PC-3 (cell line): ENCODE measurements around the gene ULK4. TPM values are rescaled to one million over a fixed set of nuclear protein-coding genes. Genes with fewer than 3 reads are reported as not detected.

Experiments used
- ATAC-seq: fragments of 200-7000 bp; cut with Tn5 transposase; 2 replicates; pipeline ENCODE4 v1.9.1; 2020; ENCODE audit warnings: mild to moderate bottlenecking, moderate library complexity
- BruUV-seq: library from RNA; stranded (reverse); fragments of 400-500 nt; replicated peaks from 2 replicates; lab custom pipeline; 2021; lab: Mats Ljungman, UMichigan
- CTCF ChIA-PET: fragments of 300-600 bp; sonication (Branson Sonifier 250); formaldehyde crosslinking; loops from one replicate; lab custom pipeline; 2022; ENCODE audit warnings: antibody characterized with exemption; lab: Charles Lee
- POLR2A ChIA-PET: fragments of 300-600 bp; sonication (Branson Sonifier 250); formaldehyde crosslinking; loops from one replicate; lab custom pipeline; 2022; ENCODE audit warnings: antibody characterized with exemption; ENCODE audit not compliant: unreplicated experiment; lab: Charles Lee
- DNase-seq: peaks from one replicate; pipeline ENCODE4 v3.0.0-alpha.2; 2015
- H2AFZ ChIP-seq: fragments of 300-600 bp; sonication (generic); 2 replicates; pipeline ENCODE4 v1.6.0; 2016; ENCODE audit warnings: antibody characterized with exemption, low read length
- H3F3A ChIP-seq: fragments of 300-600 bp; sonication (generic); one replicate; pipeline ENCODE4 v1.6.0; 2017; ENCODE audit warnings: antibody characterized with exemption, low read length, control low read depth, mild to moderate bottlenecking; ENCODE audit not compliant: unreplicated experiment
- H3K27ac ChIP-seq: fragments of 300-600 bp; sonication (generic); 2 replicates; pipeline ENCODE4 v1.5.1; 2016; ENCODE audit warnings: mild to moderate bottlenecking, low read length
- H3K27me3 ChIP-seq: fragments of 300-600 bp; sonication (generic); 2 replicates; pipeline ENCODE4 v1.6.1; 2016; ENCODE audit warnings: low read length, mixed read lengths
- H3K36me3 ChIP-seq: fragments of 300-600 bp; sonication (generic); 2 replicates; pipeline ENCODE4 v1.6.1; 2016; ENCODE audit warnings: low read depth, mixed run types, low read length, mixed read lengths
- H3K4me1 ChIP-seq: fragments of 300-600 bp; sonication (generic); 2 replicates; pipeline ENCODE4 v1.5.1; 2016; ENCODE audit warnings: low read length; ENCODE audit not compliant: insufficient read depth
- H3K4me2 ChIP-seq: fragments of 300-600 bp; sonication (generic); 2 replicates; pipeline ENCODE4 v1.6.0; 2016; ENCODE audit warnings: low read length
- H3K4me3 ChIP-seq: fragments of 300-600 bp; sonication (generic); 2 replicates; pipeline ENCODE4 v1.5.1; 2016; ENCODE audit warnings: mild to moderate bottlenecking, low read length, mixed read lengths
- H3K79me2 ChIP-seq: fragments of 300-600 bp; sonication (generic); 2 replicates; pipeline ENCODE4 v1.6.1; 2017; ENCODE audit warnings: low read length, mixed read lengths
- H3K9ac ChIP-seq: fragments of 300-600 bp; sonication (generic); 2 replicates; pipeline ENCODE4 v1.6.0; 2016; ENCODE audit warnings: mild to moderate bottlenecking, low read length
- H3K9me2 ChIP-seq: fragments of 300-600 bp; sonication (generic); replicated peaks from 2 replicates; pipeline ENCODE4 v1.6.1; 2016; ENCODE audit warnings: mixed run types, low read length, mixed read lengths
- H3K9me3 ChIP-seq: fragments of 300-600 bp; sonication (generic); 2 replicates; pipeline ENCODE4 v1.6.1; 2016; ENCODE audit warnings: low read length, mixed read lengths
- H4K20me1 ChIP-seq: fragments of 300-600 bp; sonication (generic); 2 replicates; pipeline ENCODE4 v1.6.1; 2016; ENCODE audit warnings: low read length, mixed read lengths
- CTCF ChIP-seq: fragments of 300-600 bp; sonication (generic); conservative IDR thresholded peaks from 2 replicates; pipeline ENCODE4 v1.5.1; 2017; ENCODE audit warnings: antibody characterized with exemption, low read depth, mild to moderate bottlenecking, low read length
- EZH2 ChIP-seq: fragments of 300-600 bp; sonication (generic); IDR thresholded peaks from one replicate; pipeline ENCODE4 v1.6.1; 2017; ENCODE audit warnings: antibody characterized with exemption, mild to moderate bottlenecking, low read length; ENCODE audit not compliant: unreplicated experiment
- EZH2phosphoT487 ChIP-seq: fragments of 300-600 bp; sonication (generic); IDR thresholded peaks from 2 replicates; pipeline ENCODE4 v1.6.1; 2018; ENCODE audit warnings: mild to moderate bottlenecking, antibody characterized with exemption, low read length, borderline replicate concordance
- intact Hi-C: fragments of 100-400 bp; cut with micrococcal nuclease; formaldehyde crosslinking; loops from 2 replicates; pipeline ENCODE4 v1.9.0; 2023
- total RNA-seq: library from RNA; depleted of rRNA; stranded (reverse); fragments of >200 nt; gene quantifications from 2 replicates; pipeline ENCODE4 v1.2.3, GENCODE V29; 2014

Gene ULK4
- total RNA-seq, 1 experiment from 2014 or later = 4.8 TPM

GRCh38 chr3:41836360-41837134 lies 125.4 kb downstream of the ULK4 start:
- Histone ChIP-seq H3K79me2 (no peaks in the 10 kb centered on the region), H3K4me1 (peaks cover 10% of the 10 kb centered on the region; the same call in 1 of the 2 replicates), H2AFZ (no peak overlapping the region), H3F3A (no peaks in the 10 kb centered on the region), H3K27me3 (no peaks in the 10 kb centered on the region), H3K27ac (no peak overlapping the region), H3K9me3 (no peaks in the 10 kb centered on the region), H3K4me2 (peak overlapping the region; percentile 47), H4K20me1 (no peaks in the 10 kb centered on the region), H3K36me3 (no peaks in the 10 kb centered on the region), H3K9me2 (no peaks in the 10 kb centered on the region), H3K4me3 (no peak overlapping the region), H3K9ac (no peak overlapping the region)
- intact Hi-C loops = no loop called here
- ChIA-PET CTCF (no interaction called here), POLR2A (no interaction called here)
- TF ChIP-seq EZH2 (no peak), CTCF (no peak), EZH2phosphoT487 (no peak)
- no TSS peak for BruUV-seq
- ATAC-seq (peak; percentile 95), DNase-seq (peak; percentile 72)

- ChIA-PET CTCF (no interaction called here), POLR2A (interaction anchor here (0.6 kb wide), 1 partner anchor 25 kb away, joined by 3 read pairs; no protein-coding TSS in a partner anchor)
- DNase-seq (no peak), ATAC-seq (no peak)
- TF ChIP-seq EZH2 (no peak), EZH2phosphoT487 (no peak), CTCF (no peak)
- no peak overlapping the region for H3K4me2 ChIP-seq
- no peaks in the 10 kb centered on the region for H3F3A ChIP-seq
- intact Hi-C loops = no loop called here
- peaks cover 10% of the 10 kb centered on the region; the same call in 1 of the 2 replicates for H3K4me1 ChIP-seq
- H3K36me3 ChIP-seq = no peaks in the 10 kb centered on the region
- H3K9me3 ChIP-seq = no peaks in the 10 kb centered on the region
- no peak overlapping the region for H3K9ac ChIP-seq
- no peaks in the 10 kb centered on the region for H3K27me3 ChIP-seq
- BruUV-seq = no TSS peak
- no peak overlapping the region for H3K27ac ChIP-seq
- H3K79me2 ChIP-seq = no peaks in the 10 kb centered on the region
- H4K20me1 ChIP-seq = no peaks in the 10 kb centered on the region
- H2AFZ ChIP-seq = no peak overlapping the region
- H3K9me2 ChIP-seq = no peaks in the 10 kb centered on the region
- no peak overlapping the region for H3K4me3 ChIP-seq
Observed at GRCh38 chr3:41833628-41834027, 128.3 kb downstream of the ULK4 start.

- no peaks in the 10 kb centered on the region for H3K9me2 ChIP-seq
- TF ChIP-seq EZH2phosphoT487 = no peak
- no peak for TF ChIP-seq CTCF
- no peak for TF ChIP-seq EZH2
- H4K20me1 ChIP-seq = no peaks in the 10 kb centered on the region
- H3K9ac ChIP-seq = no peak overlapping the region
- no peak for ATAC-seq
- H3K27ac ChIP-seq = no peak overlapping the region
- POLR2A ChIA-PET = no interaction called here
- H3K4me2 ChIP-seq = no peak overlapping the region
- DNase-seq = no peak
- no peaks in the 10 kb centered on the region for H3K79me2 ChIP-seq
- H3K4me1 ChIP-seq = no peaks in the 10 kb centered on the region
- H2AFZ ChIP-seq = no peak overlapping the region
- H3K36me3 ChIP-seq = no peaks in the 10 kb centered on the region
- CTCF ChIA-PET = interaction anchor here (0.6 kb wide), 1 partner anchor 11 kb away, joined by 3 read pairs; no protein-coding TSS in a partner anchor
- H3K27me3 ChIP-seq = no peaks in the 10 kb centered on the region
- no peaks in the 10 kb centered on the region for H3K9me3 ChIP-seq
- H3K4me3 ChIP-seq = no peak overlapping the region
- no TSS peak for BruUV-seq
- intact Hi-C loops = no loop called here
- no peaks in the 10 kb centered on the region for H3F3A ChIP-seq
Observed at GRCh38 chr3:41819236-41819635, 142.7 kb downstream of the ULK4 start.
